ENCODE results near the gene TECR.
A peak's percentile ranks its signal among the peaks of the same experiment; 100 is the strongest.

Gene TECR

DNA sequence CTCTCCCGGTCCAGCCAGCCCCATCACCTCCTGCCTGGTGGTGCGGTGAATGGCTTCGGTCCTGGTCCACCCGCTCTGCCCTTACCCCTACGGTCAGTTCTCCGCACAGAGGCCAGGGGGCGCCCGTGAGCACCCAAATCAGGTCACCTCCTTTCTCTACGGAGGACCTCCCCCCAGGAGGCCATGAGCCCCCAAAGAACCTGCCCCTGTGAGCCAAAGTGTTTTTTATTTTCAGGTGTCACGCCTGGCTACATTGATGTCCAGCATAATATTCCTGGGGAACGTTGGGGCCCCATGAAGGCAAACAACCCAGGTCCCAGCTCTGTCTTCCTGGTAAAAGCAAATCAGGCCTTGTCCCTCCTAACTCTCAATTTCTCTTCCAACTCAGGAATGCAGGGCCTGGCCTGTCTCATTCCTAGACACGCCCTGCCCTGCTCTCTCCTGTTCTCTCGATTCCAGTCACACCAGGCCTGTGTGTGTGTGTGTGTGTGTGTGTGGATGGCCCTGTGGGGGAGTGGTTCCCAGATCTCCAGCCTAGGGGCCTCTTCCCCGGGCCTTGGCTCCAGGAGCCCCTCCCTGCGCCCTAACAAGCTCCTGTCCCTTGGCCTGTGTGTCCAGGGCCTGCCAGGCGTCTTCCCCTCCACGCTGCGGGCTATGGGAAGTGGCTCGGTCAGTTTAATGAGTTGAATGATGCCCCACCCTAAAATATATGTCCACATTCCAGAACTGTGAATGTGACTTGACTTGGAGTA lies 23.7 kb upstream of the TECR start:
- peak overlapping the region; percentile 29 for H3K4me2 ChIP-seq (ENCODE audit: low read depth, low read length, poor library complexity, severe bottlenecking)
- peak overlapping the region; percentile 77 for H2AFZ ChIP-seq (ENCODE audit: low read length)

DNA sequence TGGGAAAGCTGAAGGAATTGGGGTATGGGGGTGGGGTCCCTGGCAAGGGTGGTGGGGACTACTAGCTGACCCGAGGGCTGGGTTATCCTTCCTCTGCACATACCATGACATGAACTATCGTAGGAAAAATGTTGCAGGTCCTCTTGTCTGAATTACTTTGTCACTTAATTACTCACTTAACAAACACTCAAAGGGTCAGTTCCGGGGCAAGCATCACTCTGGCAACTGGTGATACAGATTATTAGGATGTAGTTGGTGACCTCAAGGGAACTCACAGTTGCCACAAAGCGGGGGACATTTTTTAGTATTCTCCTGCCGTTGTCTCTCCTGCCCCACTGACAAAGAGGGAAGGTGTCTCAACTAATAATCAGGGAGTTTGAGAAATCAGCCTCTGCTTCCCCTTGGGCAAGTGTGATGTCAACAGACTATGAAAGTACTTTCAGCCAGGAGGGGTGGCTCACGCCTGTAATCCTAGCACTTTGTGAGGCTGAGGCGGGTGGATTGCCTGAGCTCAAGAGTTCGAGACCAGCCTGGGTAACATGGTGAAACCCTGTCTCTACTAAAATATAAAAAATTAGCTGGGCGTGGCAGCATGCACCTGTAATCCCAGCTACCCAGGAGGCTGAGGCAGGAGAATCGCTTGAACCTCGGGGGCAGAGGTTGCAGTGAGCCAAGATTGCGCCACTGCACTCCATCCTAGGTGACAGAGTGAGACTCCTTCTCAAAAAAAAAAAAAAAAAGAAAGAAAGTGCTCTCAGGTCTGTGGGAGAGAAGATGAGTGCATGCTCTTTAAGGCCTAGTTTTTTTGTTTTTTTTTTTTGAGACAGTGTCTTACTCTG lies 21.5 kb upstream of the TECR start:
- H3K4me3 ChIP-seq (ENCODE audit: low read length, poor library complexity, severe bottlenecking): no peak overlapping the region
- peaks cover 4% of the 10 kb centered on the region; the same call in 1 of the 2 replicates for H3K79me2 ChIP-seq (ENCODE audit: insufficient read depth, low read length)
- H4K20me1 ChIP-seq (ENCODE audit: insufficient read depth, low read length, poor library complexity, severe bottlenecking): no peaks in the 10 kb centered on the region
- no peaks in the 10 kb centered on the region; the same call in 1 of the 2 replicates for H3F3A ChIP-seq (ENCODE audit: low read depth)
- TF ChIP-seq, protein P1, sequence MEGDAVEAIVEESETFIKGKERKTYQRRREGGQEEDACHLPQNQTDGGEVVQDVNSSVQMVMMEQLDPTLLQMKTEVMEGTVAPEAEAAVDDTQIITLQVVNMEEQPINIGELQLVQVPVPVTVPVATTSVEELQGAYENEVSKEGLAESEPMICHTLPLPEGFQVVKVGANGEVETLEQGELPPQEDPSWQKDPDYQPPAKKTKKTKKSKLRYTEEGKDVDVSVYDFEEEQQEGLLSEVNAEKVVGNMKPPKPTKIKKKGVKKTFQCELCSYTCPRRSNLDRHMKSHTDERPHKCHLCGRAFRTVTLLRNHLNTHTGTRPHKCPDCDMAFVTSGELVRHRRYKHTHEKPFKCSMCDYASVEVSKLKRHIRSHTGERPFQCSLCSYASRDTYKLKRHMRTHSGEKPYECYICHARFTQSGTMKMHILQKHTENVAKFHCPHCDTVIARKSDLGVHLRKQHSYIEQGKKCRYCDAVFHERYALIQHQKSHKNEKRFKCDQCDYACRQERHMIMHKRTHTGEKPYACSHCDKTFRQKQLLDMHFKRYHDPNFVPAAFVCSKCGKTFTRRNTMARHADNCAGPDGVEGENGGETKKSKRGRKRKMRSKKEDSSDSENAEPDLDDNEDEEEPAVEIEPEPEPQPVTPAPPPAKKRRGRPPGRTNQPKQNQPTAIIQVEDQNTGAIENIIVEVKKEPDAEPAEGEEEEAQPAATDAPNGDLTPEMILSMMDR (conservative IDR thresholded peaks at IDR 0.05; ENCODE audit: low read length): no peak
- no peak for TF ChIP-seq EZH2phosphoT487 (IDR thresholded peaks at IDR 0.05; ENCODE audit: borderline replicate concordance)
- peaks cover 27% of the 10 kb centered on the region for H3K4me1 ChIP-seq (ENCODE audit: insufficient read depth, low read length, poor library complexity, severe bottlenecking)
- no peaks in the 10 kb centered on the region for H3K9me3 ChIP-seq (ENCODE audit: insufficient read depth, low read depth, low read length)
- peaks cover under 1% of the 10 kb centered on the region; the same call in 1 of the 2 replicates for H3K36me3 ChIP-seq (ENCODE audit: insufficient read depth, low read length)
- H3K9ac ChIP-seq (ENCODE audit: low read depth, low read length, poor library complexity, severe bottlenecking): peak overlapping the region; percentile 36
- peak overlapping the region; percentile 61 for H3K4me2 ChIP-seq (ENCODE audit: low read depth, low read length, poor library complexity, severe bottlenecking)
- no peak overlapping the region for H2AFZ ChIP-seq (ENCODE audit: low read length)
- no peaks in the 10 kb centered on the region for H3K27me3 ChIP-seq (ENCODE audit: insufficient read depth, low read length, poor library complexity, severe bottlenecking)
- no peaks in the 10 kb centered on the region for H3K9me2 ChIP-seq (replicated peaks; ENCODE audit: low read depth, low read length)

More for the DNA sequence above, 23.7 kb upstream of the TECR start:
- Histone ChIP-seq H3K9me2 (replicated peaks; ENCODE audit: low read depth, low read length) (no peaks in the 10 kb centered on the region), H3K36me3 (ENCODE audit: insufficient read depth, low read length) (no peaks in the 10 kb centered on the region), H3K4me1 (ENCODE audit: insufficient read depth, low read length, poor library complexity, severe bottlenecking) (peaks cover 25% of the 10 kb centered on the region), H3K27me3 (ENCODE audit: insufficient read depth, low read length, poor library complexity, severe bottlenecking) (no peaks in the 10 kb centered on the region), H3K9me3 (ENCODE audit: insufficient read depth, low read depth, low read length) (no peaks in the 10 kb centered on the region), H4K20me1 (ENCODE audit: insufficient read depth, low read length, poor library complexity, severe bottlenecking) (no peaks in the 10 kb centered on the region), H3F3A (ENCODE audit: low read depth) (no peaks in the 10 kb centered on the region), H3K4me3 (ENCODE audit: low read length, poor library complexity, severe bottlenecking) (no peak overlapping the region), H3K79me2 (ENCODE audit: insufficient read depth, low read length) (no peaks in the 10 kb centered on the region), H3K9ac (ENCODE audit: low read depth, low read length, poor library complexity, severe bottlenecking) (peak overlapping the region; percentile 46)
- TF ChIP-seq EZH2phosphoT487 (IDR thresholded peaks at IDR 0.05; ENCODE audit: borderline replicate concordance): no peak
- TF ChIP-seq, protein P1 (conservative IDR thresholded peaks at IDR 0.05; ENCODE audit: low read length): peak; percentile 82

DNA sequence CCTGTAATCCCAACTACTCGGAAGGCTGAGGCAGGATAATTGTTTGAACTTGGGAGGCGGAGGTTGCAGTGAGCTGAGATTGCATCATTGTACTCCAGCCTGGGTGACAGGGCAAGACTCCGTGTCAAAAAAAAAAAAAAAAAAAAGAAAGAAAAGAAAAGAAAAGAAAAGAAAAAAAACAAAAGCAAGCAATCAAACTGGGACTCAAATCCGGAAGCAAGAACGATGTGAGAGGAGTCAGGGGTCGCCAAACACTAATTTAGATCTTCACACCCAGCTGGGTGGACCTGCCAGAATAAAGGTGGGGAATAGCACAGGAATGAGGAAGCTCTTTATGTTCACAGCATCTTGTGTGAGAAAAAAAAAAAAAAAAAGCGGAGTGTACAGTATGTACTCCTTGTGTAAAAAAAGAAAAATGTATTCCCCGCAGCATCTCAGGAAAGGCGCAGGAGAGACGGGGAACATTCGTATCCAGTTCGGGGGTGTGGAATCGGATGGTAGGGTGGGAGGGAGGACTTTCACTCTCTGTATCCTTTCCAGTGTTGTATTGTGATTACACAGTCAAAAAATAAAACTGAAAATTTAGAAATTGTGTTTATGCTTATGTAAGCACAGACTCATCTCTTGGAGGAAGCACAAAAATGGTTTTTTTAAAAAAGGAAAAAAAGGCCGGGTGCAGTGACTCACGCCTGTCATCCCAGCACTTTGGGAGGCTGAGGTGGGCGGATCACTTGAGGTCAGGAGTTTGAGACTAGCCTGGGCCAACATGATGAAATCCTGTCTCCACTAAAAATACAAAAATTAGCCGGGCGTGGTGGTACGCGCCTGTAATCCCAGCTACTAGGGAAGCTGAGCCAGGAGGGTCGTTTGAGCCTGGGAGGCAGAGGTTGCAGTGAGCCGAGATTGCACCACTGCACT lies 18.8 kb upstream of the TECR start:
- H3K27me3 ChIP-seq (ENCODE audit: insufficient read depth, low read length, poor library complexity, severe bottlenecking): no peaks in the 10 kb centered on the region
- peaks cover 4% of the 10 kb centered on the region; the same call in 1 of the 2 replicates for H3F3A ChIP-seq (ENCODE audit: low read depth)
- no peaks in the 10 kb centered on the region for H3K9me3 ChIP-seq (ENCODE audit: insufficient read depth, low read depth, low read length)
- no peak for TF ChIP-seq EZH2phosphoT487 (IDR thresholded peaks at IDR 0.05; ENCODE audit: borderline replicate concordance)
- TF ChIP-seq, protein P1 (conservative IDR thresholded peaks at IDR 0.05; ENCODE audit: low read length): no peak
- H3K4me3 ChIP-seq (ENCODE audit: low read length, poor library complexity, severe bottlenecking): no peak overlapping the region
- H3K9ac ChIP-seq (ENCODE audit: low read depth, low read length, poor library complexity, severe bottlenecking): no peak overlapping the region
- H4K20me1 ChIP-seq (ENCODE audit: insufficient read depth, low read length, poor library complexity, severe bottlenecking): peaks cover 19% of the 10 kb centered on the region
- peaks cover 27% of the 10 kb centered on the region for H3K79me2 ChIP-seq (ENCODE audit: insufficient read depth, low read length)
- H3K4me1 ChIP-seq (ENCODE audit: insufficient read depth, low read length, poor library complexity, severe bottlenecking): peaks cover 50% of the 10 kb centered on the region
- peaks cover 22% of the 10 kb centered on the region; the same call in 1 of the 2 replicates for H3K36me3 ChIP-seq (ENCODE audit: insufficient read depth, low read length)
- H3K9me2 ChIP-seq (replicated peaks; ENCODE audit: low read depth, low read length): no peaks in the 10 kb centered on the region
- no peak overlapping the region for H2AFZ ChIP-seq (ENCODE audit: low read length)
- no peak overlapping the region for H3K4me2 ChIP-seq (ENCODE audit: low read depth, low read length, poor library complexity, severe bottlenecking)

Measured in Loucy (cell line).